Karpas-422 (cell line): ENCODE results near the gene HYI. TPM values are rescaled to one million over a fixed set of nuclear protein-coding genes. Genes with fewer than 3 reads are reported as not detected.

ENCODE experiments used
- DNase-seq: peaks from one replicate; pipeline ENCODE4 v3.0.0-alpha.2; 2015
- H2AFZ ChIP-seq: fragments of 200-600 bp; sonication (generic); 2 replicates; pipeline ENCODE4 v1.6.1; 2014; ENCODE audit warnings: antibody characterized with exemption, low read length, mixed read lengths
- H3K27ac ChIP-seq: fragments of 200-600 bp; sonication (generic); 2 replicates; pipeline ENCODE4 v1.5.1; 2014; ENCODE audit warnings: mild to moderate bottlenecking, low read length, moderate library complexity
- H3K27me3 ChIP-seq: fragments of 200-600 bp; sonication (generic); 2 replicates; pipeline ENCODE4 v1.6.1; 2014; ENCODE audit warnings: low read length, mixed read lengths
- H3K36me3 ChIP-seq: fragments of 200-600 bp; sonication (generic); 2 replicates; pipeline ENCODE4 v1.6.1; 2014; ENCODE audit warnings: low read length, mixed read lengths; ENCODE audit not compliant: insufficient read depth
- H3K4me1 ChIP-seq: fragments of 200-600 bp; sonication (generic); 2 replicates; pipeline ENCODE4 v1.6.1; 2014; ENCODE audit warnings: mild to moderate bottlenecking, low read length, mixed read lengths
- H3K4me2 ChIP-seq: fragments of 200-600 bp; sonication (generic); 2 replicates; pipeline ENCODE4 v1.6.1; 2014; ENCODE audit warnings: low read length, low read depth, mild to moderate bottlenecking; ENCODE audit not compliant: poor library complexity, severe bottlenecking
- H3K4me3 ChIP-seq: fragments of 200-600 bp; sonication (generic); 2 replicates; pipeline ENCODE4 v1.5.1; 2014; ENCODE audit warnings: mild to moderate bottlenecking, antibody characterized with exemption, low read length, mixed read lengths
- H3K79me2 ChIP-seq: fragments of 200-600 bp; sonication (generic); 2 replicates; pipeline ENCODE4 v1.6.1; 2014; ENCODE audit warnings: mild to moderate bottlenecking, low read length, mixed read lengths
- H3K9ac ChIP-seq: fragments of 200-600 bp; sonication (generic); 2 replicates; pipeline ENCODE4 v1.6.0; 2014; ENCODE audit warnings: low read length
- H3K9me2 ChIP-seq: fragments of 200-600 bp; sonication (generic), shearing (Covaris generic); replicated peaks from 2 replicates; pipeline ENCODE4 v1.6.0; 2014; ENCODE audit warnings: mild to moderate bottlenecking, low read length, moderate library complexity; ENCODE audit not compliant: insufficient read depth
- H3K9me3 ChIP-seq: fragments of 300-700, 200-600 bp; sonication (generic); 2 replicates; pipeline ENCODE4 v1.6.1; 2014; ENCODE audit warnings: low read length, mixed read lengths
- H4K20me1 ChIP-seq: fragments of 200-600 bp; sonication (generic); 2 replicates; pipeline ENCODE4 v1.6.1; 2014; ENCODE audit warnings: mild to moderate bottlenecking, antibody characterized with exemption, low read length, low read depth; ENCODE audit not compliant: insufficient read depth
- total RNA-seq: library from RNA; depleted of rRNA; stranded (reverse); fragments of >200 nt; shearing (Covaris generic); gene quantifications from 2 replicates; pipeline ENCODE4 v1.2.3, GENCODE V29; 2014; ENCODE audit warnings: low replicate concordance

Gene HYI
- total RNA-seq, 1 experiment from 2014 or later = not detected

DNA sequence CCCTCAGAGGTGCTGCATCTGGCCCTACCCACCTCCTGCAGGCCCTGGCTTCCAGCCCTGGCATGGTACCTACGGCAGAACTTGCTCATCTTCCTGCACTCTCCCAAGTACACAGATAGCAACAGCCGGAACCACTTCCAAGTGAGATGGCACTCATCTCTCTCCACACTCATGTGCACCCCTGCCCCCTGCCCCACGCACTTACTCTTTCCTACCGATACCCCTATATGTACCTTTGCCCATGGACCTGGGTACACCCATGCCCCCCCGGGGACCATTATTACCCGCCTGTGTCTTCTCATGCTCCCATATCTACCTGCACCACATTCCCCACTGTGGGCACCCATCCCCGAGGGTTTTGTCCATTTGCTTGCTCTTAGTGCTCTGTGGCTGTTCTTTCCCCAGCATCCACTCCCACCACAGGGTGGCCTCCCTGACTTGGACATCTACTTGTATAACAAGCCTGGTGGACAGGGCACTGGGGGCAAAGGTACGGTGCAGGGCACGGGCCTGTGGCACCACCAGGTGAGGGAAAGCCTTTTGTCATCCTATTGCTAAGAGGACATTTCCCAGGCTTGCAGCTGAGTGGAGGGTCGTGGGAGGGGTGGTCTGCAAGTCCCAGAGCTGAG lies 14.7 kb downstream of the HYI start:
- no peak overlapping the region for H3K4me3 ChIP-seq
- no peaks in the 10 kb centered on the region for H3K9me2 ChIP-seq
- H4K20me1 ChIP-seq = no peaks in the 10 kb centered on the region
- no peaks in the 10 kb centered on the region for H3K79me2 ChIP-seq
- H3K4me1 ChIP-seq = no peaks in the 10 kb centered on the region
- 0 out of 2 replicates have a peak, but pooled peaks cover 5% of the 10 kb centered on the region for H3K36me3 ChIP-seq
- H2AFZ ChIP-seq = no peak overlapping the region
- no peak overlapping the region for H3K9ac ChIP-seq
- no peaks in the 10 kb centered on the region for H3K9me3 ChIP-seq
- no peak overlapping the region for H3K27ac ChIP-seq
- no peak overlapping the region for H3K4me2 ChIP-seq
- no peaks in the 10 kb centered on the region for H3K27me3 ChIP-seq
- no peak for DNase-seq

DNA sequence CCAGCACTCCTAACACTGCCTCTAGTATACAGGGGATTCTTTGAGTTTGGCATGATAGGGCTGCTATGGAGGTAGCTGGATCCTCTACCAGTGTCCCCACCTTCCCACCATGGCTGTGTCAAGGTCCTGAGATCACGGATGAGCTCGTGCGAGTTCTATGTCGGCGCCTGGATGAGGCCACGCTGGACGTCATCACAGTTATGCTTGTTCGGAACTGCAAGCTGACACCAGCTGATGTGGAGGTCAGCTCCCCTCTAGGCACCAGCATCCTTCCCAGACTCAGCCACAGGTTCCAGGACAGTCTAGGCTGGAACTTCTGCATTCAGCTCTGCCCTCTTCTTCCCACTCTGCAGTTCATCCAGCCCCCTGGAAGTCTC lies 15.2 kb downstream of the HYI start:
- Histone ChIP-seq H3K9ac (no peak overlapping the region), H3K9me3 (no peaks in the 10 kb centered on the region), H3K36me3 (0 out of 2 replicates have a peak, but pooled peaks cover 3% of the 10 kb centered on the region)

DNA sequence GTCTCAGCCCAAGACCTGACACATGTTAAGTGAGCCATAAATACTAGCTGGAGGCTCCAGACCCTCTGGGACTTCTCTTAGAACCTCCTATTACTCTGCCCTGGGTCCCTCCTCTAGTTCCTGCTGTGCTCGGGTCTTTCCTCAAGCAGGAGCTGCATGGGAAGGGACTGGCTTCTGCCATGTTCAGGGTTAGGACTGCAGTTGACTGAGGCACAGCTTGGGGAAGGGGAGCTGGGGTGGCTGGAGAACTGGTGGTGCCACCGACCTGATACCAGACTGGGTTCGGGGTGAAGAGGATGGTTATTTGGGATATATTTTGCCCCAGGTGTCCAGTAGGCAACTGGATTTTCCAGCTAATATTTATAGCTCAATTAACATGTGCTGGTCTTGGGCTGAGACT lies 15.7 kb downstream of the HYI start:
- H3K9me2 ChIP-seq = no peaks in the 10 kb centered on the region
- H3K9me3 ChIP-seq = no peaks in the 10 kb centered on the region
- no peaks in the 10 kb centered on the region for H3K79me2 ChIP-seq
- H3K27ac ChIP-seq = no peak overlapping the region
- H3K4me2 ChIP-seq = no peak overlapping the region
- no peak for DNase-seq
- H3K4me1 ChIP-seq = no peaks in the 10 kb centered on the region
- no peaks in the 10 kb centered on the region for H3K27me3 ChIP-seq
- no peak overlapping the region for H3K9ac ChIP-seq
- H3K4me3 ChIP-seq = no peak overlapping the region
- no peak overlapping the region for H2AFZ ChIP-seq
- no peaks in the 10 kb centered on the region for H4K20me1 ChIP-seq
- peaks cover 6% of the 10 kb centered on the region; the same call in 1 of the 2 replicates for H3K36me3 ChIP-seq

More for the DNA sequence above, 15.2 kb downstream of the HYI start:
- Histone ChIP-seq H2AFZ (no peak overlapping the region), H4K20me1 (no peaks in the 10 kb centered on the region), H3K27me3 (no peaks in the 10 kb centered on the region), H3K4me3 (no peak overlapping the region), H3K27ac (no peak overlapping the region), H3K79me2 (no peaks in the 10 kb centered on the region), H3K4me2 (no peak overlapping the region), H3K9me2 (no peaks in the 10 kb centered on the region), H3K4me1 (no peaks in the 10 kb centered on the region)
- DNase-seq = no peak

DNA sequence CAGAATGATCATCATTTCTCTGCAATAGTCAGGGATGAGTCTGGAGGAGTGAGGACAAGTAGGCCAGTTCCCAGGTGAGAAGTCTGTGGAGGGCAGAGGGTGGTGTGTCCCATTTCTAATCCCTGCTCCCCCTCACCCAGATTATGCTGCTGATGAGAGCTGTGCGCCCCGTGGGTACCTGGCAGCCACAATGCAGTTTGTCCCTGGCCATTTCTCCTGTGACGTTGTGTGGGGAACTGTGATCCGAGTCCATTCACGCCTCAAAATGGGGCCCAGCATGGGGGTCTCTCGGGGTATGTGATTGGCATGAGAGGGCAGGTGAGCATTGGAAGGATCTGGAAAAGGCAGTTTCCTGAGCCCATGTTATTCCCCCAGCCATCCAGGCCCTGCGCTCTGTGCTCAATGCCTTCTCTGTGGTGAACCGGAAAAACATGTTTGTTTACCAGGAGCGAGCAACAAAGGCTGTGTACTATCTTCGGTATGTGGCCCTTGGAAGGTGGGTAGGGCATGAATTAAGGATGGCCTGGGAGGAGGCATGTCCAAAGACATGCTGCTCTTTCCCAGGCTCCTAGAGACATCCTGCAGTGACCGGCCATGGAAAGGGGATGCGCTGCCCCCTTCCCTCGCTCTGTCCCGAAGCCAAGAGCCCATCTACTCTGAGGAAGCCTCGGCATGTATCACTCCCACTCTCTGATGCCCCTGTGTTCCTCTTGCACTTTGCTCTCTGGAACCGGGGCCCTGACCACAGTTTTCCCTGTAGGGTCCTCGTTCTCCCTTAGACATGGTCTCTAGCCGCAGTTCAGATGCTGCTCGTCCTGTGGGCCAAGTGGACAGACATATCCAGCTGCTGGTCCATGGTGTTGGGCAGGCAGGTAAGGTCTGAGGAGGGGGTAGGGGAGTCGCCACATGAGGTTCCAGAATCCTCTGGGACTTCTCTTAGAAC lies 16.4 kb downstream of the HYI start:
- H3K27ac ChIP-seq = no peak overlapping the region
- H3K4me2 ChIP-seq = no peak overlapping the region
- H3K9ac ChIP-seq = no peak overlapping the region
- H4K20me1 ChIP-seq = no peaks in the 10 kb centered on the region
- H3K4me1 ChIP-seq = no peaks in the 10 kb centered on the region
- no peaks in the 10 kb centered on the region for H3K79me2 ChIP-seq
- no peak overlapping the region for H2AFZ ChIP-seq
- no peaks in the 10 kb centered on the region for H3K9me2 ChIP-seq
- no peak for DNase-seq
- no peak overlapping the region for H3K4me3 ChIP-seq
- peaks cover 6% of the 10 kb centered on the region; the same call in 1 of the 2 replicates for H3K36me3 ChIP-seq
- no peaks in the 10 kb centered on the region for H3K9me3 ChIP-seq
- H3K27me3 ChIP-seq = no peaks in the 10 kb centered on the region

DNA sequence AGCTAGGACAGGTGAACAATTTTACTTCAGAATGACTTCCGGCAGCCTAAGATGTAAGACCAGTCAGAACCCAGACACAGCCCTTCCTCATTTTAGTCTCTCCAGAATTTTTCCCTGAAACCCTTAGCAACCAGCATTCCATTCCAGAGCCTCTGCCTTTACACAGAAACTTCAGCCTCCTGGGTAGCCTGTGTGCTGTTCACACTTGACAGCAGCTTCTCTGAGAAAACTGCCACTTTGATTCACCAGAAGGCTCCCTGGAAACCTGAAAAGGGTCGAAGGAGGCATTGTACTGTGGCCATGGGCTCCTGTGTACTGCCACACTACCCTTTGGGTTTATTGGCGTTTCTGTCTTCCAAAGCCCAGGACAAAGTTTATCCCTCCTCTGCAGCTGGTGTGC lies 17.4 kb downstream of the HYI start:
- Histone ChIP-seq H3K79me2 (no peaks in the 10 kb centered on the region), H3K36me3 (peaks cover 6% of the 10 kb centered on the region; the same call in 1 of the 2 replicates), H3K27ac (no peak overlapping the region), H3K9ac (no peak overlapping the region), H2AFZ (no peak overlapping the region), H3K27me3 (no peaks in the 10 kb centered on the region), H3K9me2 (no peaks in the 10 kb centered on the region), H3K4me3 (no peak overlapping the region), H4K20me1 (no peaks in the 10 kb centered on the region), H3K4me1 (no peaks in the 10 kb centered on the region), H3K9me3 (no peaks in the 10 kb centered on the region), H3K4me2 (no peak overlapping the region)
- no peak for DNase-seq

DNA sequence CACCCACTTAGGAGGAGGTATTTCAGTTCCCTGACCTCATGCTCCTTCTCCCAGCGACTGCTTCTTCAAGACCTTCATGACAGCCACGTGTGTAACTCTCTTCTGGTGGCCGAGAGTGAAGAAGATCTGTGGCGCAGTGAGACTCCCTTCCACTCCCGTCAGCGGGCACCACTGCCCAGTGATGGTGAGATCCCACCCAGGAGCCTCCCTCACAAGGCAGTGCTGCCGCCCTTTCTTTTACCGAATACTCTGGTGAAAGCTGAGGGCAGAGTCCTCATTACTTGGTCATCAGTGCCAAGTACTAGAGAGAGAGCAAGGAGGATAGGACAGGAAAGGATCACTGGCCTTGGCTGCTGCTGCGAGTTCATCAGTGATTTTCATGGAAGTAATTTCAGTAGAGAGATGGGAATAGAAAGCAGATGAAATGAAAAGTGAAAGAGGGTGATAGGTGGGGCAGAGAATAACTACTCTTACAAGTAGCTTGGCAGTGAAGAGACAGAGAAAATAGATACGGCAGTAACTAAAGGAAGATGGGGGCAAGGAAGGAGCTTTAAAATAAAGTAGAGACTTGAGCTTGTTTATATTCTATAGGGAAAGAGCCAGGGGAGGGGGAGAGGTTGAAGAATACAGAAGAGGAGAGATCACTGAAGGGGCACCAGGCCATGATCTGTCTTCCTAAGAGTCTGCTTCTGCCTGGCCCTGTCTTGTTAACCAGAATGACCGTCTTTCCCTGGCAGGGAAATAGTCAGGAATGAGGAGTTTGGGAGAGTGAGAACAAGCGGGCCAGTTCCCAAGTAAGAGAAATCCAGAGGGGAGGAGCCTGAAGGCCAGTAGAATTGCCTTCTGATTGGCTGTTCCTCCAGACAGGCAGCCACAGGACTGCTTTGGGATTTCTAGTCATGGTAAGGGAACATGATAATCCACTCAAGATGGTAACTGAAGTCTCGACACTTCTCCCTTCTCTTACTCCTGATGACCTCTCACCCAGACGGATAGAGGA lies 18.3 kb downstream of the HYI start:
- no peaks in the 10 kb centered on the region for H3K79me2 ChIP-seq
- no peaks in the 10 kb centered on the region for H3K9me3 ChIP-seq
- H3K4me2 ChIP-seq = no peak overlapping the region
- no peak overlapping the region for H3K9ac ChIP-seq
- no peaks in the 10 kb centered on the region for H3K27me3 ChIP-seq
- no peaks in the 10 kb centered on the region for H3K4me1 ChIP-seq
- H3K4me3 ChIP-seq = no peak overlapping the region
- no peak for DNase-seq
- no peaks in the 10 kb centered on the region for H3K9me2 ChIP-seq
- H3K36me3 ChIP-seq = peaks cover 6% of the 10 kb centered on the region; the same call in 1 of the 2 replicates
- H2AFZ ChIP-seq = no peak overlapping the region
- H4K20me1 ChIP-seq = no peaks in the 10 kb centered on the region
- no peak overlapping the region for H3K27ac ChIP-seq

DNA sequence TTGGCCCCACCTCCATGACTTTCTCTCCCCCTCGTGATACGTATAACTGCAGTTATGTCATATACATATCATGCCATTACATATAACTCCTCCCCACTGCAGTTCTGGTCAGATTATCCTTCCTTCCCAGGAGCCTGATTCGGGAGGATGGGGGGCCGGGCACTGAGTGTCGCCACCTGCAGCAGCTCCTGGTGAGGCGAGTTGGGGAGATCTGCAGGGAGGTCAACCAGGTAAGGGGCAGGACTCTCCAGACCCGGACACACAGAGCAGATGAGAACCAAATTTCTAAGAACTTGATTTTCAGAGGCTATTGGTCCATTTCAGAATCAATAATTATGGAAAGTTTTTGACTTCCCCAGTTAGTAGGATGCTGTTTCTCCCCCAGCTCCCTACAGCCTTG lies 19.5 kb downstream of the HYI start:
- H3K4me3 ChIP-seq = no peak overlapping the region
- H3K36me3 ChIP-seq = peaks cover 6% of the 10 kb centered on the region; the same call in 1 of the 2 replicates
- H4K20me1 ChIP-seq = no peaks in the 10 kb centered on the region
- H3K27ac ChIP-seq = no peak overlapping the region
- no peak overlapping the region for H2AFZ ChIP-seq
- H3K27me3 ChIP-seq = no peaks in the 10 kb centered on the region
- no peak overlapping the region for H3K4me2 ChIP-seq
- no peak overlapping the region for H3K9ac ChIP-seq
- no peaks in the 10 kb centered on the region for H3K9me3 ChIP-seq
- H3K4me1 ChIP-seq = no peaks in the 10 kb centered on the region
- DNase-seq = no peak
- no peaks in the 10 kb centered on the region for H3K79me2 ChIP-seq
- no peaks in the 10 kb centered on the region for H3K9me2 ChIP-seq
